ENCODE measurements around the gene ATP1A3.
"Not testable (repeated sequence)": the region's sequence is repeated elsewhere in the genome, so short reads cannot be mapped to it uniquely, and the experiment has no call there.

The ATP1A3 gene

DNA sequence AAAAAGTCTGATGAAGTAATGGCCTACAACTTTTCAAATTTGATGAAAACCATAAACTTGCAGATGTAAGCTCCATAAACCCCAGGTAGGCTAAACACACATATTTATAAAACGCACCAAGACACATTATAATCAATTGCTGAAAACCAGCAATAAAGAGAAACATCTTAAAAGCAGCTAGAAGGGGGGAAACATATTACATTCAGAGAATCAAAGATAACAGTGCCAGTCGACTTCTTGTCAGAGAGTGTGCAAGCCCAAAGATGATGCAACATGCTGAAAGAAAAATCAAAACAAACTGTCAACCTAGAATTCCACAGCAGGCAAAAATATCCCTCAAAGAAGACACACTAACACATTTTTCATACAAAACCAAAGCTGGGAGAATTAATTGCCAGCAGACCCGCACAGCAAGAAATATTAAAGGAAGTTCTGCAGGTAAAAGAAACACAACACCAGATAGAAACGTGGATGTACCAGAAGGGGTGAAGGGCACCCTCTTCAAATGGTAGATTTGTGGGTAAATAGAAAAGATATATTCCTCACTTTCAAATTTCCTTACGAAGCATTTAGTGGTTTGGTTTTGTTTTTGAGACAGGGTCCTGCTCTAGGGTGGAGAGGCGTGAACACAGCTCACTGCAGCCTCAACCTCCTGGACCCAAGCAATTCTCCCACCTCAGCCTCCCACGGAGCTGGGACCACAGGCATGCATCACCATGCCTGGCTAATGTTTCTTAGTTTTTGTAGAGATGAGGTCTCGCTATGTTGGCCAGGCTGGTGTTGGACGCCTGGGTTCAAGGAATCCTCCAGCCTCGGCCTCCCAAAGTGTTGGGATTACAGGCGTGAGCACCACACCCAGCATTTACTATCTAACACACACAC lies 16.5 kb upstream of the ATP1A3 start:
- DNase-seq, result no peak

DNA sequence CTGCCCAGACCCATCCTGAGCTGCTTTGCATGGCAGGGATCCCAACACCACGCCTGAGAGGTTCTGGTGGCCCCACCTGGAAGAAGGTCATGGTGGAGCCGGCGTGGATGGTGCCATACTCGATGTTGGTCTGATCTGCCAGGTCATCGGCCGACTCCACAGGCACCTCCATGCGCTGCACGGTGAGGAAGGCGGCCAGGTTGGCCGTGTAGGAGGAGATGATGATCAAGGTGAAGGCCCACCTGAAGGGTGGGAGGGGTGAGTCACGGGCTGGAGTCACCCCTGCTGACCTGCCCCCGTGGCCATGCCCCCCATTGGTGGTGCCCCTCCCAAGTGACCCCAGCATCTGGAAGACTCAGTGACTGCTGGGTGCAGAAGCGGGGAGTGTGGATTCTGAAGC lies 12.5 kb upstream of the ATP1A3 start:
- DNase-seq, result no peak

DNA sequence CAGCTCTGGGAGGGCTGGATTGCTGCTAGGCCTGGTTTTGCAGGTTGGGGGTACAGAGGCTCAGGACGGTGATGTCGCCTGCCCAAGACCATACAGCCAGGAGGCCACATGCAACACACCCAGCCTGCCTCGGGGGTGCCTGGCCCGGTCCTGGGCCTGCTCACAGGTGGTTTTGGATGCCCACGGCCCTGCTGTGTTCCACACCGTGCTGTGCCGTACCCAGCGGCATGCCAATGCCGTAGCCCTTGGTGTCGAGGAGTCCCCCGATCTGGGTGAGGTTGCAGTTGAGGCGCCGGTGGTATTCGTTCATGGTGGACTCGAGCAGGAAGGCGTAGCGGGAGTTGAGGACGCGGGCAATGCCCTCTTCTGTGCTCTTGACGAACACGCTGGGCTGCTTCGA lies 11.5 kb upstream of the ATP1A3 start:
- no peak for DNase-seq

DNA sequence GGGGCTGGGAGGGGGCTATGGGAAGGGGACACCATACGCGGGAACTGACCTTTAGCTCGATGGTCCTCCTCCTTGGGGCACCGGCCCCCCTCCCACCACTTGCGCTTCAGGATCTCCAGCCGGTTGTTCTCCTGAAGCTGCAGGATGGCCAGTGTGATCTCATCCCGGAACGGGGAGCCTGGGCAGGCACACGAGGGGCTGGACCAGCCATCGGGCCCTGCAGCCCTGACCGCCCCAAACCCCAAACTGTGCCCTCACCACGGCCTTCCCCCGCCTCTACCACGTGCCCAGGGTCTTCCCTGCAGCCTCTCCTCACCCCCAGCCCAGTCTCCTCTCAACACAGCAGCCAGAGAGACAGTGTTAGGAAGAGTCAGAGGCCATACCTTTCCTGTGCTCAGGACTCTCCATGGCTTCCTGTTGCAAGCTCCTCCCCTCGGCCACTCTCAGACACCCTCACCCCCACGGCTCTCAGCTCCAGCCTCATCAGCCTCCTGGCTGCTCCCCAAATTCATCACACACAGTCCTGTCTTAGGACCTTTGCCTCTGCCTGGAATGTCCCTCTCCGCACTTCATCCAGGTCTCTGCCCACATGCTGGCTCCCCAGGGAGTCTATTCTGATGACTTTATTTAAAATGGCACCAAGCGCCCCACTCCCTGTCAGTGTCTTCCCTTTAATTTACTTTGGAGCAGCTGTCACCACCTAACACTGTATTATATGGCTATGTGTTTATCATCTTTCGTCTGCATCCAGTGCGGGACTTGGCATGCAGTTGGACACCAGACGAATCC lies 9.7 kb upstream of the ATP1A3 start:
- DNase-seq, result no peak

DNA sequence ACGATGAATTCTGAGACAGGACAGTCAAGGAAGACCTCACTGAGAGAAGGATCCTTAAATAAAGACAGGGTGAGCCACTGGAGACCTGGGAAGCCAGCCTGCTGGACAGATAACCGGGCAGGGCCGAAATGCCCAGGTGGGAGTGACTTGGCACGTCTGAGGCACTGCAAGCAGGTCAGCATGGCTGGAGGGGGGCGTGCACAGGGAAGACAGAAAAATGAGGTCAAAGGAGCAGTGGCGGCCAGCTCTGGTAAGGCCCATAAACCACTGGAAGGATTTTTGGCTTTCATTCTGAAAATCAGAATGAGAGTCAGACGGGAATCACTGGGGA lies 5.8 kb upstream of the ATP1A3 start:
- DNase-seq, result no peak

DNA sequence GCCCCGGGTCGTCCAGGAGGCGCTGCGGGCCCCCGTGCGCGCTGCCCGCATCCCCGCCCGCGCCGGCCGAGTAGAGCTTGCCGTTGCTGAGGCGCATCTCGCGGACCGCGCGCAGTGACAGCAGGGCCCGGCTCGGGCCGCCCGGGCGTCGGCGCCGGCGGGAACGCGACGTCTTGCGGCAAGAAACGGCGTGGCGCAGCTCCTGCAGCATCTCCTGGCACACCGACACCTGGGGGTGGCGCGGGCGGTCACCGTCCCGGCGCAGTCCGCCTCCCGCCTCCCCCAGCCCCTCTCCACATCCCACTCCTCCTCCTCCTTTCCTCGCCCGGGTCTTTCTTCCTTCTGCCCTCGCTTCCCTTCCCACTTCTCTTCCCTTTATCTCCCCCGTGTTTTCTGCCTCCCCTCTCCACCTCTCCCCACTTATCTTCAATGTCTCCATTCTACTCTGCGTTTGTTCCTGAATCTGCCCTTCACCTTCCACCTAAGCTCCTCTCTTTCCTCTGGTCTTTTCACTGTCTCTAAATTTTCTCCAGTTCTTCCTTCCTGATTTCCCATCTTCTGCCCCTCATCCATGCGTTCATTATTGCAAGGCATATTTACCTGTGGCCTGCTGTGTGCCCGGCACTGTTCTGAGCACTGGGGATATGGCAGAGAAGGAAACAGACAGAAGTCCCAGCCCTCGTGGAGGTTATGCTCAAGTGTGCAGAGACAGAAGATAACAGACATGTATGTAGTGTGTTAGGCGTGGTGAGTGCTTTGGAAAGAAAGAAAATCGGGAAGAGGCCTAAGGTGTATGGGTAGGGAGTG lies 5.2 kb upstream of the ATP1A3 start:
- DNase-seq, result no peak

DNA sequence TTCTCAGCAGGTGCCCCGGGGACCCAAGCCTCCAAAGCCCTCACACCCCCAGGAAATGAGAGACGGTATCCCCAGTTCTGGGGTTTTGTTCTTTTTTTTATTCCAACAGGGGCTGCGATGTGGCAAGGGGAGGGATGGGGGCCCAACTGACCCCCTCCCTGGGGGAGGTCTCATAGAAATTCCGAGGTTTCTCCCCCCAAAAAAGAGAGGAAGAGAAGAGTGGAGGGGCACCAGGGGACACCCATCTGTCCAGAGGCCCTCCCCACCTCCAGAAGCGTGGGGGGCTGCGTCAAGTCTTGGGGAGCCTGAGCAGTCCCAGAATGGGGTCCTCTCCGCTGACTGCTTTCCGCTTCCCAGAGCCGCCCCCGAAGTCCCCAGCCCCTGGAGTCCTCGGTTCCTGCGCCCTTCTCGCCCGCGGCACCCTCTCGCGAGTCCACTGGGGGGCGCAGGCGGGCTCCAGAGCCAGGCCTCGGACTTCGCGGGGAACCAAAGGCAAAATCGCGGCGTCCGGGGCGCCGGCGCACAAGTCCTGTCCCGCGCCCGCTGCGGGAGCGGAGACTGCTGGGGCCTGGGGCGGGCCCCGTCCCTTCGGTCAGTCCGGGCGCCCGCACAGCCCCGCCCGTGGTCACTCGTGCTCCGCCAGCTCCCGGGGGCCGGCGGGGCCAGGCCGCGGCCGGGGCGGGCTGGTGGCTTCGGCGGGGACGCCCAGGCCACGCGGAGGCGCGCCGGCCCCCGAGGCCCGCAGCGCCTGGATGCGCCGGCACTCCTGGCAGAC lies 4.4 kb upstream of the ATP1A3 start:
- DNase-seq, result no peak

DNA sequence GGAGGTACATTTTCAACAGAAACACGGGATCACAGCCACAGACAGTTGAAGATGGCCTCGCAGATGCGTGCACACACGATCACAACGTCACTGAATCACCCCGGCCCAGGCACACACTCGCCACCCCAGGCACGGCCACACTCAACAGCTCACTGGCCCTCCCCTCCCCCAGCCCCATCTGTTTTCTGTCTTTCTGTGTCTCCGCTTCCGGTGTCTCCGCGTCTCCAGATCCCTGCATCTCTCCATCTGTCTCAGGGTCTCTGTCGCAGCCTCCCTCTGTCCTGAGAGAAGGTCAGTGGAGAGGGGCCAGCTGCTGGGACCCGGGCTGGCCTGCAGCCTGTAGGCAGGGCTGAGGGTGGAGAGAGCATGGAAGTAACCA lies 3.8 kb upstream of the ATP1A3 start:
- no peak for DNase-seq

DNA sequence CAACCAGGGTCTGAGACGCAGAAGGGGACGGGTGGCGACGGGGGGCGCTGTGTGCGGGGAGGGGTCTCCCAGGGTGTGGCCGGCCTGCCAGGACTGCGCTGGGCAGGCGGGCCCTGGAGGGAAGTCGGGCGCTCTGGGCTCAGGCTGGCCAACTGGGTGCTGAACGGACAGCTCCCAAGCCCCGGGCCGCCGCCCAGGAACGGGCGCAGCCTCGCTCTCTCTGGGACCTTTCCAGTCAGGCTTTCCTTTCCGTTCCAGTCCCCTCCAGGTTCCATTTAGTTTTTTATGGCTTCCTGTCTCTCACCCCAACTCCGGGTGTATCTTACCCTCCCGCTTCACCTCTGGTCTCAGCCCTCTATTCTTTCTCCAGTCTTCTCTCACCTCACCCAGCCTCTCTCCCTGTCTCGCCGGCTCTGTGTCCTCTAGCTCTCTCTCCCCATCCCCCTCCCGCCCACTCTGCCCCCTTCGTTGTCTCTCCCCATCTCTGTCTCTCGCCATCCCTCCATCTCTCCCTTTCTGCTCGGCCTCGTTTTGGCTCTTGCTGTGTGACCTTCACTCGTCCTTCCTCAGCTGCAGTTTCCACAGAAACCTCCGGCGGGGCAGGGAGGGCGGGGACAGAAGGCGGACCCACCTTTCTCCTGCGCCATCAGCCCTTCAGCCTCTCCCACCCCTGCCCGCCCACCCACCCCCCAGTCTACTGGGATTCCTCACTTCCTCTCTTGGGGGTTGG lies 3.3 kb upstream of the ATP1A3 start:
- DNase-seq, result peak in 1 of 2 experiments; percentile 9

DNA sequence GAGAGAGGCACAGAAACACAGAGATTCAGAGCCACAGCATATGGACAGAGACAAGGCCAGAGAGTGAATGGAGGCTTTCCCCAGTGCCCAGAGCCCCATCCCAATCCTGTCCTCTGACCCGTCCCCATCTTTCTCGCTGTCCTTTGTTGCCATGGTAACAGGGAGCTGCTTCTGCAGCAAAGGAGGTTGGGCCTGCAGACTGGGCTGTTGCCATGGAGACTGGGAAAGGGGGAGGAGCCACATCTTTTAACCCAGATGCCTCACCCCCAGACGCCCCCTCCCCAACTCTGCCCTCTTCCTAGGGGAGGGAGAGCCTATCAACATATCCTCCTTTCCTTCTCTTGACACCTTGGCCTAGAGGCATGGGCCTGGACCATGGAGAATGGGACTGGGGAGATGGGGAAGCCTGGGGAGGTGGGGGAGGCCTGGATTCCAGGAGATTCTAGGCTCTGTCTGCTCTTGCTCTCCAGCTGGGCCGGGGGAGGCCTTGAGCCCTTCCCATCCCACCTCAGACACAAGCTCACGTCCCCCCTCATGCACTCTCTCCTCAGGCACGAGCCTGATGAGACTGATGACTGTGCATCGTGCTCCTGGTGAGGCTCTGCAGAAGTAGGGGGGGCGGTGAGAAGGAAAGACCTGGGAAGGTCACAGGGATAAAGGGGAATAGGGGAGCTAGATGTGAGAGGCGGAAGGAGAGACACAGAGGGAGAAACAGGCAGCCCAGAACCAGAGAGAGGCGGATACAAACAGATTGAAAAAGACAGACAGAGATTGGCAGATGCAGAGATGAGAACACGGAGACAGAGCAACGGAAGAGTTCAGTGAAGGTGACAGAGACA lies 2.1 kb upstream of the ATP1A3 start:
- no peak for DNase-seq

DNA sequence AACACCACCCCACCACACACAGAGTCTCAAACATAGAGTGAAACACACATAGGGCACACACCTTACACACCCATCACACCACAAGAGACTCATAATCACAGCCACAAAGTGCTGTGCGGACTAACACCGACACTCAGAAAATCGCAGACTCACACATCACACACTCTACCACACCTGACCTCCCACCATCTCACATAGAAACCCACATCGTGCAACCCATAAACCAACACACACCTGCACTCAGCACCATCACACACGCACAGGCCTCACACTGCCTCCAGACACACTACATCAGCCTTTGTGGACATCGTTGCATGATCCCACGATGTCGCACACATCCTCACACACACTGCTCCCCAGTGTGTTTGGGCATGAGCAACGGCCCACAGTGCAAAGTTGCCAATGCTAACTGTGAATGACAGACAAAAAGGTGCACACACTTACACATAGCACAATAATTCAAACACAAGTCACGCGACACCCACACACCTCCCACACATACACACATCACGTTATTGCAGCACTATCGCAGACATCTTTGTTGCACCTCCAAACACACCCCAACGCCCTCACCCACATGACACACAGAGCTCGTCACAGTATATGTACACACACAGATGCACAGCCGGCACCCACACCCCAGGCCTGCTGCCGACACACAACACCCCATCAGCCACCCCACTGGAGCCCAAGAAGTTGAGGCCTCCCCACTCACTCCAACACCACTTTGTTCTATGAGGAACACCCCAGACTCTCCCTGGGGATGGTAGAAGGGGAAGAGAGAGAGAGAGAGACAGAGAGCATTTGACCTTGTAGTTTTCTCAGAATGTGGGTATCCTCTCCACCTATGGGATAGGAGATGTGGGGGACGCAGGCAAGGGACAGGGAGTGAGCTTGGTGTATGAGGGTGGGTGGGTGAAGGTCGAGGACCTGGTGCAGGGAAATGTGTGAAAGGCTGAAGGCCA lies 1.2 kb upstream of the ATP1A3 start:
- DNase-seq, result no peak

DNA sequence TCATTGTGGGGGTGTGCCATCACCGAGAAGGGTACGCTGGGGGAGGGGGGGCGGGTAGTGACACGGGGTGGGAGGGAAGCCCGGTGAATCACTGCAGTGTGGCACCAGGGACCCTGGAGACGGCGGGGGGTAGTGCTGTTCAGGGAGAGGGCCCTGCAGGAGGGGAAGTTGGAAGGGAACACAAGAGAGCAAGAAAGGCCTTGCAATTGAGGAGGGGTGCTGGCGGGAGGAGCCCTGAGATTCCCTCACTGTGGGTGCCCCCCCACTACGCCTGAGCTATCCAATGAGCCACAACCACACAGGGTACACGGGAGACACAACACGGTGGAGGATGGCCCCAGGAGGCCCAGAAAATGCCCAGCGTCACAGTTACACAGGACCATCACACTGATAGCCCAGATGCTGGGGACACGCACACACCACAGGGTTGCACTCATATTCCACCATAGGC lies 516 bp upstream of the ATP1A3 start:
- no peak for DNase-seq

DNA sequence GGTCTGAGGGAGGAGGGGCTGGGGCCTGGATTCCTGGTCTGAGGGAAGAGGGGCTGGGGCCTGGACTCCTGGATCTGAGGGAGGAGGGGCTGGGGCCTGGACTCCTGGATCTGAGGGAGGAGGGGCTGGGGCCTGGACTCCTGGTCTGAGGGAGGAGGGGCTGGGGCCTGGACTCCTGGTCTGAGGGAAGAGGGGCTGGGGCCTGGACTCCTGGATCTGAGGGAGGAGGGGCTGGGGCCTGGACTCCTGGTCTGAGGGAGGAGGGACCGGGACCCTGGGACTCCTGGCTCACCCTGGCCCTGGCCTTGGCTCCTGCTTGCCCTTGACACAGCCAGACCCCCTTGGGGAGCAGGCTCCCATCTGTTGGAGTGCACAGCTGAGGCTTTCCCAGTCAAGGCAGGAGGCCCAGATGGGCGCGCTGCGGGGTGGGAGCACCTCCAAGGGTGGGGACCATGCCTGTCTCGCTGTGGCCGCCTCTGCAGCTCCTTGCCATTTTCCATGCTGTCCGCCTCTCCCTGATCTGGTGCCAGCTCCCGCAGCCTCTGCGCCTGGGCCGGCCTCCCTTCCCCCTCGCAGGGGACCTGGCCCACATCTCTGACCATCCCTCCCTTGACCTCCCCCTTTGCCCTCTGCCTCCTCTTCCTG lies 2.0 kb downstream of the ATP1A3 start:
- DNase-seq, result not testable (repeated sequence)

DNA sequence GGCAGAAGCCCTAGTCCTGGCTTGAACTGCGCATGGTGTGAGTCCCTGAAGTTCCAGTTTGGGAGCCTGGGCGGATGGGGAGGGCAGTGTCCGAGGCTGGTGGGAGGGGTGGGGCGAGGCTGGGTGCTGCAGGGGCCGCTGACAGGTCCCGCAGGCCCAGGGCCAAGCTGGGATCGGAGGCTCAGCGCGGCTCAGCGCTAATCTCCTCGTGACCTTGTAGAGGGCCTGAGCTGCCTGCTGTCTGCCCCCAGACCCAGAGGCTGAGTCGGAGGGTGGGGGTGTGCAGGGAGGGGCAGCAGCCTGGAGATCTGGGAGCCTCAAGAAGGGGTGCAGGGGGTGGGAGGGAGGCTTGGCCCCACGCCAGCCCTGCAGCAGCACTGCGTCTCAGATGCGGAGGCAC lies 3.0 kb downstream of the ATP1A3 start:
- DNase-seq, result no peak

DNA sequence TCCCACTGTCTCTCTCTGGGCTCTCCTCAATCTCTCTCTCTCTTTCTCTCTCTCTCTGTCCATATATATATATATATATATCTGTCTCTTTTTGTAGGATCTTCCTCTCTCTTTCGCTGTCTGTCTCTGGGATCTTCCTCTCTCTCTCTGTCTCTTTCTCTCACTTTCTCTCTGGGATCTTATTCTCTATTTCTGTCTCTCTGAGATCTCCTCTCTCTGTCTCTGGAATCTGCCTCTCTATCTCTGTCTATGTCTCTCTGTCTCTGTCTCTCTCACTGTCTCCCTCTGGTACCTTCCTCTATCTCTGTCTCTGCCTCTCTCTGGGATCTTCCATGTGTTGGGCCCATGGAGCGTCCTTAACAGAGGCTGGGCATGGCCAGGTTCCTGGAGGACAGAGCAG lies 3.4 kb downstream of the ATP1A3 start:
- no peak for DNase-seq

DNA sequence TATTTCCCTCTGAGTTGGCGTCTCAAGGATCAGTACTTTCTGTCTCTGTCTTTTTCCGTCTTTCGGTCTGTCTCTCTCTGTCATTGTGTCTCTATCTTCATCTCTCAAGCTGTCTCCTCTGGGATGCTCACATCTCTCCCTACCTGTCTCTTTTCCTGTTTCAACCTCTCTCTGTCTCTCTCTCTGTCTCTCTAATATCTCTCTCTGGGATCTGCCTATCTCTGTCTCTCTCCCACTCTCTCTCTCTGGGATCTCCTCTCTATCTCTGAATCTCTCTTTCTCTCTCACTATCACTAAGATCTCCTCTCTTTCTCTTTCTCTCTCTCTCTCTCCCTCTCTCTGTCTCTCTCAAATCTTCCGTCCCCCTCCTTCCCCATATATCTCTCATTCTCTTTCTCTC lies 4.0 kb downstream of the ATP1A3 start:
- no peak for DNase-seq

DNA sequence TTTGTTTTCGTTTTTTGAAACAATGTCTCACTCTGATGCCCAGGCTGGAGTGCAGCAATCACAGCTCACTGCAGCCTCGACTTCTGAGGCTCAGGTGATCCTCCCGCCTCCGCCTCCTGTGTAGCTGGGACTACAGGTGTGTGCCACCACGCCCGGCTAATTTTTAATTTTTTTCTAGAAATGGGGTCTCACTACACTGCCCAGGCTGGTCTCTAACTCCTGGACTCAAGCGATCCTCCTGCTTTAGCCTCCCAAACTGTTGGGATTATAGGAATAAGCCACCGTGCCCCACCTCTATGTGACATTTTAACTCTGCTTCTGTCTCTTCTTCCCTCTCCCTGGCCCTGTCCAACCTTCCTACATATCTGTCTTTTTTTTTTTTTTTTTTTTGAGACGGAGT lies 5.1 kb downstream of the ATP1A3 start:
- no peak for DNase-seq

DNA sequence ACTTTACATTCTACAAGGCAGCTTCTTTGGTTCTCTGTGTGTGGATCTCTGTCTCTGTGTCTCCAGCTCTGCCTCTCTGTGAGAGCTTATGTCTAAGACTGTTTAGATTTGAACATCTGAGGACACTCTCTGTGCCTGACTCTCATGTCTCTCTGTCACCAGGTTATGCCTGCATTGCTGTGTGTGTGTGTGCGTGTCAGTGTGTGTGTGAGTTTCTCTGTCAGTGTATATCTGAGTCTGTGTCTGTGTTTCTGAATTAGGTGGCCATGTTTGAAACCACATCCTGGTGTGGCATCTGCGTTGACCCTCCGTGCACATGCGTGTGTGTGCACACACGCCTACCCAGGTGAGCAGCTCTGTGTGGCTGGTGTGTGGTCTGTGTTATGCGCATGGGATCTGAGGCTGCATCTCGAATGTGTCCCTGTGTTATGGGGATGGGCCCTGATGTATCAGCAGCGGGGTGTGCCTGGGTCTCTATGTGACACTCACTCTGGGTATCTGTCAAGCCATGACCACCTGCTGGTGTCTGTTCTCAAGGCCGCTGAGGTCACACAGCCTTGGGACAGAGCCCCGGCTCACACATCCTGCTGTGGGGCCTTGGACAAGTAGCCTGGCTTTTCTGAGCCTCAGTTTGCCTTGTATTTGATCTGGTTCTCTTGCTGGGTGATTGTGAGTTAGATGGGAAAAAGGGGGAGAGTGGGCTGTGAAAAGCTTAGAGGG lies 6.7 kb downstream of the ATP1A3 start:
- DNase-seq, result no peak

DNA sequence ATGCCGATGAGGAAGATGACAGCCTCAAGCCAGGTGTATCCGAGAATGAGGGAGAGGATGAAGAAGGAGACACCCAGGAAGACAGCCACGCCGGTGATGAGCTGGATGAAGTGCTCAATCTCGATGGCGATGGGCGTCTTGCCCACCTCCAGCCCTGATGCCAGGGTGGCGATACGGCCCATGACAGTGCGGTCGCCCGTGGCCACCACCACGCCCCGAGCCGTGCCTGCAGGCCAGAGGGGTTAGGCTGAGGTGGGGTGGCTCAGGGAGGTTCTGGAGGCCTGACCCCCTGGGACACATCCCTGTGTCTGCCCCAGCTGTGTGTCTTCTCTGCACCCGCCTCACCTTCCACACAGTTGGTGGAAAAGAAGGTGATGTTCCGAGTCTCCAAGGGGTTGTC lies 9.1 kb downstream of the ATP1A3 start:
- DNase-seq, result no peak
